HEK293T (cell line): ENCODE data around the gene SKAP2.

Source experiments
- CTCF ChIA-PET: fragments of 350-600 bp; formaldehyde crosslinking; extraction: SDS; loops from one replicate; lab custom pipeline; 2021; ENCODE audit warnings: antibody characterized with exemption, inconsistent platforms; lab: Yijun Ruan, JAX
- POLR2A ChIA-PET: fragments of 350-600 bp; formaldehyde crosslinking; extraction: SDS; loops from one replicate; lab custom pipeline; 2020; ENCODE audit warnings: antibody characterized with exemption, inconsistent platforms; lab: Yijun Ruan, JAX
- DNase-seq: peaks from one replicate; pipeline ENCODE4 v3.0.0; 2012; ENCODE audit warnings: mixed read lengths; ENCODE audit errors: extremely low spot score
- ARNT ChIP-seq: fragments of 450-650 bp; IDR thresholded peaks from 2 replicates; pipeline ENCODE4 v1.6.1; 2017; ENCODE audit warnings: mild to moderate bottlenecking
- BHLHE40 ChIP-seq: fragments of 450-650 bp; IDR thresholded peaks from 2 replicates; pipeline ENCODE4 v1.6.1; 2016; ENCODE audit warnings: mild to moderate bottlenecking, moderate library complexity, borderline replicate concordance
- CTBP1 ChIP-seq: fragments of 450-650 bp; IDR thresholded peaks from 2 replicates; pipeline ENCODE4 v1.6.1; 2016; ENCODE audit warnings: borderline replicate concordance
- ELF4 ChIP-seq: fragments of 450-650 bp; IDR thresholded peaks from 2 replicates; pipeline ENCODE4 v1.6.1; 2017; ENCODE audit warnings: antibody characterized with exemption
- FOXA1 ChIP-seq: fragments of 450-650 bp; IDR thresholded peaks from 2 replicates; pipeline ENCODE4 v1.6.1; 2016; ENCODE audit warnings: mild to moderate bottlenecking
- FOXK2 ChIP-seq: fragments of 450-650 bp; IDR thresholded peaks from 2 replicates; pipeline ENCODE4 v1.6.1; 2016; ENCODE audit warnings: mild to moderate bottlenecking
- FOXM1 ChIP-seq: fragments of 450-650 bp; IDR thresholded peaks from 2 replicates; pipeline ENCODE4 v1.6.1; 2017; ENCODE audit warnings: mild to moderate bottlenecking, borderline replicate concordance
- HDGF ChIP-seq: fragments of 450-650 bp; IDR thresholded peaks from 2 replicates; pipeline ENCODE4 v1.6.1; 2017; ENCODE audit warnings: antibody characterized with exemption, borderline replicate concordance
- L3MBTL2 ChIP-seq: fragments of 450-650 bp; conservative IDR thresholded peaks from 2 replicates; pipeline ENCODE4 v1.6.1; 2016; ENCODE audit warnings: mild to moderate bottlenecking
- LEF1 ChIP-seq: fragments of 450-650 bp; IDR thresholded peaks from 2 replicates; pipeline ENCODE4 v1.6.1; 2017; ENCODE audit warnings: mild to moderate bottlenecking, borderline replicate concordance
- NFRKB ChIP-seq: fragments of 450-650 bp; IDR thresholded peaks from 2 replicates; pipeline ENCODE4 v1.6.1; 2016; ENCODE audit warnings: mild to moderate bottlenecking, moderate library complexity
- PKNOX1 ChIP-seq: fragments of 450-650 bp; IDR thresholded peaks from 2 replicates; pipeline ENCODE4 v1.6.1; 2016
- SP1 ChIP-seq: fragments of 450-650 bp; IDR thresholded peaks from 2 replicates; pipeline ENCODE4 v1.6.1; 2017
- SUZ12 ChIP-seq: fragments of 450-650 bp; IDR thresholded peaks from 2 replicates; pipeline ENCODE4 v1.6.1; 2016; ENCODE audit warnings: mild to moderate bottlenecking
- TARDBP ChIP-seq: fragments of 450-650 bp; IDR thresholded peaks from 2 replicates; pipeline ENCODE4 v1.6.1; 2016
- ZNF384 ChIP-seq: fragments of 450-650 bp; IDR thresholded peaks from 2 replicates; pipeline ENCODE4 v1.6.1; 2016

Gene SKAP2

DNA sequence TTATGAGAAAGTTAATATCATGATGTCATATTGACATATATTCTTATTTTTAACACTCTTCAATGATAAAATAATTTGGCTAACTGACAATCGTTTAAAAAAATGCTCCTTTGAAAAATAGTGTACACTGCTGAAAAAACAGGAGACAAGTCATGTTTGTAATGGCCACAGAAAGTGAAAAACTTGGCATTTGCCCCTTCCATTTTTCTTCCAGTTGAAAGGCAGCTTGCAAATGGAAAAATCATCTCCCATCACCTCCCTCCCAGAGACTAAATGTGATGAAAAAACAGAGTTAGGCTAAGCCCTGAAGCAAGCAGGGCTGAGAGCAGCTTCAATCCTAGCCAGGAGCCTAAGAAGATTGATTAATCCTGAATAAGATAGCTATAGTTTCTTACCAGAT lies 160.4 kb downstream of the SKAP2 start:
- ChIA-PET CTCF (no interaction called here), POLR2A (interaction anchor here (0.9 kb wide), 1 partner anchor 264 kb away, joined by 3 read pairs; no protein-coding TSS in a partner anchor)
- TF ChIP-seq FOXK2 (no peak), ZNF384 (no peak), LEF1 (no peak), NFRKB (no peak), HDGF (no peak), ARNT (no peak), L3MBTL2 (no peak), PKNOX1 (no peak), ELF4 (no peak), SP1 (no peak)
- DNase-seq, result no peak

- no peak for DNase-seq
- TF ChIP-seq SUZ12 (no peak), HDGF (no peak), NFRKB (no peak), TARDBP (no peak), CTBP1 (no peak), FOXM1 (no peak), ZNF384 (no peak)
- POLR2A ChIA-PET, result no interaction called here
- CTCF ChIA-PET, result no interaction called here
These were observed 163.5 kb downstream of the SKAP2 start for GRCh38 chr7:26700893-26701292.

DNA sequence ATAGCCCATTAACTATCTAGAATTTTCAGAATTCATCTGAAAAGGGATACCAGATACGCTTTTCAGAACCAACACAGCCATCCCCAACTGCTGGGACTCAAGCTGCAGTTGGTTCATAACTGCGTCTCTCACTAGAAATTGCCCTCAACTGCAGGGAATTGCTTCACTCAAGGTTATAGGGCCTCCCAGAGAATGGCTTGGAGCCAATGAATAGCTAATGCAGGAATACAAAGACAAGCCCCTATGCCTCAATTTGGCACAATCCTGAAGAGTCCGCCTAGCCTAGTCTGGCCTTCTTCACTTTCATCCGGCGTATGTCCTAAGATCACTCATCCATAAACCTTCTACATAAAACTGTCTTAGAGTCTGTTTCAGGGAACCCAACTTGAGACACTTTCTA lies 164.0 kb downstream of the SKAP2 start:
- no peak for DNase-seq
- no peak for TF ChIP-seq FOXM1
- TF ChIP-seq FOXK2, result no peak
- no peak for TF ChIP-seq FOXA1
- TF ChIP-seq ZNF384, result no peak
- ChIA-PET POLR2A (no interaction called here), CTCF (no interaction called here)

- ChIA-PET CTCF (no interaction called here), POLR2A (no interaction called here)
- no peak for DNase-seq
- TF ChIP-seq L3MBTL2 (no peak), SP1 (no peak), ZNF384 (no peak), TARDBP (no peak), PKNOX1 (no peak), CTBP1 (no peak), SUZ12 (no peak), FOXA1 (no peak), LEF1 (no peak), FOXM1 (no peak), NFRKB (no peak), HDGF (no peak), ELF4 (no peak), FOXK2 (no peak), ARNT (no peak), BHLHE40 (no peak)
These were observed 164.6 kb downstream of the SKAP2 start for GRCh38 chr7:26699766-26700165.

GRCh38 chr7:26698806-26699205 lies 165.6 kb downstream of the SKAP2 start:
- TF ChIP-seq ARNT (no peak), LEF1 (no peak), NFRKB (no peak), HDGF (no peak), ZNF384 (no peak), CTBP1 (no peak), SP1 (no peak), SUZ12 (no peak), ELF4 (no peak), PKNOX1 (no peak), TARDBP (no peak), BHLHE40 (no peak), FOXM1 (no peak), FOXK2 (no peak), FOXA1 (no peak)
- CTCF ChIA-PET, result no interaction called here
- POLR2A ChIA-PET, result no interaction called here
- no peak for DNase-seq

GRCh38 chr7:26698194-26698593 lies 166.2 kb downstream of the SKAP2 start:
- TF ChIP-seq ELF4 (no peak), LEF1 (no peak), SUZ12 (no peak), FOXK2 (no peak), ZNF384 (no peak), NFRKB (no peak), BHLHE40 (no peak), ARNT (no peak), CTBP1 (no peak), HDGF (no peak), SP1 (no peak), FOXM1 (no peak), L3MBTL2 (no peak), FOXA1 (no peak), TARDBP (no peak)
- ChIA-PET POLR2A (no interaction called here), CTCF (no interaction called here)
- no peak for DNase-seq
